HG02852 (cell line): ENCODE data around the gene AZI2.

Experiments used
- ATAC-seq: cut with Tn5 transposase; IDR thresholded peaks from one replicate; pipeline ENCODE4 v1.9.1; 2021; ENCODE audit warnings: mild to moderate bottlenecking, moderate library complexity; ENCODE audit not compliant: unreplicated experiment

AZI2 gene

DNA sequence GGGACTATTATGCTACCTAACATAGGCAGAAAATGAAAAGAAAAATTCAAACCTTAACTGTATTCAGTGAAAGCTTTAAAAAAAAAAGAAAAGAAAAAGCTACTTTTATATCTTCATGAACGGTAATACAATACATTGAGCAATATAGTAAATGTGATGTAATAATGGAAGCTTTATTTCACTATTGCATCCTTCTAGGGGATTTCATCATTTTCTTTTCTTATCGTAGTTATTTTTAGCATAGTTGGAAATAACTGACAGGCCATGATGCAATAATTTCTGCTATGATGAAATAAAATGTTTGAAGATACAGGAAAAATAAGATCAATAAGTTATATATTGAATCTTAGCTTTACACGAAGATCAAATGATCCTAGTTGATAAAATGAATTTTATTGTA, 40.4 kb downstream of the AZI2 start:
- no peak for ATAC-seq

DNA sequence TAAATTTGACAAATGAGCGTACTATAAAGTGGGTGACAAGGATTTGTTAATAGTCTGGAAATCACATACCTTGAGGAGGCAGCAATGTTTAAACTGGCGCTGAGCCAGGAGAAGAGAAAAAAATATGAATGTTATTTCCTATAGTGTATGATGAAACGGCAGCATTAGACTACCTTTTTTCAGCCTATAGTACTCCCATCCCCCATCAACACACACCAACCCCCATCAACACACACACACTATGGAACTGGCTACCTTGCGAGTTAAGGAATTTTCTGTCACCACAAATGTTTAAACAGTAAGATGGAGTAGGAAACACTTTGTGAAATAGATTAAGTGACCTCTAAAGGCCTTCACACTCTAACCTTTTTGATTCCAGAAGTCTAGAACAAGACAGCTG, 46.9 kb downstream of the AZI2 start:
- ATAC-seq = no peak

DNA sequence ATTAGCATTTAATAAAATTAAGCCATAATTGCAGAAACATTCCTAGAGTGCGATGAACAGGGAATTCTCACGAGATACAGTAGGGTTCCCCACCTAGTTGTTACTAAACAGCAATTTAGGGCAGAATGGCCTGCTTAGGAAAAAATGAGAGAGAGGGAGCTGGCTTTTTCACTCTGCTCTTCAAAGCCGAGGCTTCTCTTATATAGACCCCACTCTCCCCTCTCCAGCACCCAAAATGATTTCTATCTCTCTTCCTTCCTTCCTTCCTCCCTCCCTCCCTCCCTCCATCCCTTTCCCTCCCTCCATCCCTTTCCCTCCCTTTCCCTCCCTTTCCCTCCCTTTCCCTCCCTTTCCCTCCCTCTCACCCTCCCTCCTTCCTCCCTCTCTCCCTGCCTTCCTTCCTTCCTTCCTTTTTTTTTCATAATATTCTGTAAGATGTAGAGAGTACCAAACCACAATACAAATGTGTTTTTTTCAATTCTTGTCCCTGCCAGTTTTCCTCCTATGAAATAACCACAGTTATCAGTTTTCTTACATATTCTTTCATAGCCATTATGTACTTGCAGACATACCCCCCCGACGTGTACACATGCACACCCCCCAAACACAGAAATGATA, 48.2 kb downstream of the AZI2 start:
- no peak for ATAC-seq

DNA sequence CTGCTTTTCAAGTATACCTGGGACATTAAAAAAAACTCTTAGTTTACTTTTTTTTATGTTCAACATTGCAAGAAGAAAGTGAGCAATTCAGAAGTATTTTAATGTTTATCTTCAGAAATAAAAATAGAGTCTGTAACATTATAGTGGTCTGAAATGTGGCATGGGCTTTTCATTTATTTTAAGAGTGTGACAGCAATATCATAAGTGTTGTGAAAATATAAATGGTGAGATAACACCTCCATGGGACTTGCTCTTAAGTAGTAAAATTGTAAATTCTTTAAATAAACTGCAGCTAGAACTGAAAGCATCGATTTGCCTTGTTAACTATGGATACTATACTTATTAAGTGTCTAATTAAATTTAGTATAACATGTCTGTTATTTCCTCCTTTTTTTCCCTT, 48.9 kb downstream of the AZI2 start:
- ATAC-seq = no peak

DNA sequence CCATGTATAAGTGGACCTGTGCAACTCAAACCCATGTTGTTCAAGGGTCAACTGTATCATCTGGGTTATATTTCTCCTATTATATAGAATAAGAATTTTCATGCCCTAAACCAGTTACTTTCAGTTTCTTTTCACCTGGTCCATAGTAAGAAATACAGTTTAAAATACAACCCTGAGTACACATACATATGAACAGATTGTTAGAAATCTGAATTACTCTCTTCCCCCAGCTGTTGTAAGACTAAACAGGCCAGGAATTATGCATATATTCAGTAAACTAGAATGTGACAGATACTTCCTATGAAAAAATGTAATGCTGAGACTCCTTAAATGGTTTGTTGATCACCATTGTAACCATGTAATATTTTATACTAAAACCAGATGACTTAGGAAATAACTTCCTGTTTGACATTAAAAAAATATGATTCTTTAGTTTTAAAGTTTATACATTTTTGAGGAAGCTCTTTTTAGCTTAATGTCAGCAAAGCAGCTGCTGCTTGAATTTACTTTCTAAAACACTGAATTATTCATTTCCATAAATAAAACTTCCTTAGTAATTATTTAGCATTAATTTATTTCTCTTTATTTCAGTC, 52.6 kb downstream of the AZI2 start:
- ATAC-seq = peak; percentile 43

DNA sequence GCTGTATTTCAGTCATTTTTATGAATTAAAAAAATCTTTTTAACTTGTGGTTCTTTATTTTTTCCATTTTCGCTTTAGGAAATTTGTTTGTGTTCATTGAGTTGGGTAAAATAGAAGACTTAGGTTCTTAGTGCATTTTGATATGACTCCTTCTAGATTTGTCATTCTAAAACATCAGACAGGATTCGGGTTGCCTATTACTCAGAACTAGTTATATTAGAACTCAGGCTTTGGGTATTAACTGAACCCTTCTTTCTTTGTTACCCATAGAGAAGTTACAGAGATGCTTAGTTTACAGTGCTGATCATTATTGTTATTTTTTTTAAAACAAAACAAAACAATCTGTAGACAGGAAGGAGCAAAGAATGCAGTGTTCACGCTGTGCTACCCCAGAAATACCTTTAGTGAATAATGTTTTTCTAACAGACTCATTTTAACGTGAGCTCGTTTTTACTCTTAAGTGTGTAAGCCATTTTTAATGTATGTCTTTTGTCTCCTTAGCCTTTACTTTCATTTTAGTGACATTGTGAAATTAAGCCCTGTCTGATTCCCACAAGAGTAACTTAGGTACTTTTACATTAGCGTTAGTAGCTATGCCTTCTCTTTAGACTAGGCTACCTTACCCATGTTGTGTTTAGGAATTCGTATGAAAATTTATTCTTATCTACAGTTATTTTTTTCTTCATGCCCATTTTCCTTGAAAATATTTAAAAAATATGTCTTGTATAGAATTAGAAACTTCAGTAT, 53.8 kb downstream of the AZI2 start:
- no peak for ATAC-seq

DNA sequence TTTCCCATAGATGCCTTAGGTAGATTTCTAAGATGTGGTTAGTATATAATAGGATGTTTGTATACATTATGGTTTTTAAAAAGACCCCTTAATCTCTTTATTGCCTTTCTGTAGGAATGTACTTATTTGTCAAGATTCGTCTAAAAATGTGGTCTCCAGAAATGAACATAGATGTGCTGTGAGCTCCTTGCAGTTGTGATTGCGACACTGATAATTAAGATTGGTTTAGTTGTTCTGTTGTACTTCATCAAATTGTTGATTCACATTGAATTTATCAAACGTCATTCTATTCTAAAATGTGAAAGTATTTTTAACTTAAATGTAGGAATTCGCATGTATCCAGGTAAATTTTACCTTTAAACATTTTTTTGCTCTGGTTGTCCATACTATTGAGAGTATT, 56.0 kb downstream of the AZI2 start:
- ATAC-seq = no peak

DNA sequence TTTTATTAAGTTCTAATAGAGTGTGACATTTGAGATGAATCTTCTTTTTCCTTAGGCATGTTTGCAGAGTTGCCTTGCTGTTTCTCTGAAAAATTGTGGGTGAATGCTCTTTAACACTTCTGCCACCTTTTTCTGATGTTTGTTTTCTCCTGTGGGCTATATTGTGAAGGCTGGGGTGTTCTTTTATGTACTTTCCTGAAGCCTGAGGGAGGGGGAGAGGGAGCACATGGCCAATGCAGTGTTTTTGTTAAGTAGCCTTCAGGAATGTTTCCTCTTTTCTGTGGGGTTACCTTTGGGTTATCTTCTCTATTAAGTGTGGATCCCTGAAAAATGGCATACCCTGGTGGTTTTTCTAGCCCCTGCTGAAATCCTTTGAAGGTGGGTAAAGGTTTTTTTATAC, 57.0 kb downstream of the AZI2 start:
- no peak for ATAC-seq

DNA sequence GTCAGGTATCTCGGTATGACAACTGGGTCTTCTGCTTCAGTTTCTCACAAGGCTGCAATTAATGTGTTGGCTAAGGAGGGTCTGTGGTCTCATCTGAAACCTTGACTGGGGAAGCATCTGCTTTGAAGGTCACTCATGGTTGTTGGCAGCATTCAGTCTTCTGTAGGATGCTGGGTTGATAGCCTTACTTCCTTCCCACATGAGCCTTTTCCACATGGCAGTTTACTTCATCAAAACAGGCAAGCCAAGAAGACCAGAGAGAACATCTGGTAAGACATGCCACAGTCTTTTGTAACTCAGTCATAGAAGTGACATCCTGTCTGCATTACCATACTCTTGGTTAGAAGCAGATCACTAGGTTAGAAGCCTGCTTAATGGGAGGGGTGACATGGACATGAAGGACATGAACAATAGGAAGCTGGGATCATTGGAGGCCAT, 57.7 kb downstream of the AZI2 start:
- ATAC-seq = no peak

DNA sequence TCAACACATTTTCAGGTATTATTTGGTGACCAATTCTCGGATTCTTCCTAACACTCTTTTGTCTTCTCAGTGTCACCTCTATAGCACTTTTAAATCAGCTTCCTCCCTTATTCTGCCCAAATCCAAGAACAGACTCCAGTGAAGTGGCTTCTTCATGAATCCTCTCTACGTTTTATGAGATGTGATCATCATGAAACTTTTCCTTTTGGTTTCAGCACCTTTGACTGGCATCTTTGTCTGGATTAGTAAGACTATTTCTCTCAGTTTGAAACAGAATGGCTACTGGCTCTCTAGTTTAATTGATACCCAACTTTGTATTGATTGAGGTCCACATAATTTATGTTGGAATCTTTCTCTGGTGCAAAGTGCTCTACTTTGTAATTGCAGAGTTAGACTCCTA, 61.6 kb downstream of the AZI2 start:
- ATAC-seq = peak; percentile 11

DNA sequence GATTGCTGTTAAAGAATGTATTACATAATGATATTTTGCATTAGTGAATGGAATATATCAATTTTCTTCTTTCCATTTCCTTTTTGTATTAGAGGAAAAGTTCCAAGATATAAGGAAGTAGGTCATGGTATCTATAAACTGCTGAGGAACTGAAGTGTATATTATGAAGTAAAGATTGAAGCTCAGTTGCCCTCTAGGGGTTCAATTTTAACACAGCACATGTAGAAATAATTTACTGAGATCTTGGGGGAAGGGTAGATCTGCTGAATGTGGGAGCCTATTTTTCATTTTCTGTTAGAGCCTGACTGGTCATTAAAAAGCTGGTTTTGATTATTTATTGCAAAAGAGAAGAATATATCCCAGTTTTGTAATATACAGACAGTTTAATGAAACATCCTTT, 62.0 kb downstream of the AZI2 start:
- ATAC-seq = peak; percentile 90

DNA sequence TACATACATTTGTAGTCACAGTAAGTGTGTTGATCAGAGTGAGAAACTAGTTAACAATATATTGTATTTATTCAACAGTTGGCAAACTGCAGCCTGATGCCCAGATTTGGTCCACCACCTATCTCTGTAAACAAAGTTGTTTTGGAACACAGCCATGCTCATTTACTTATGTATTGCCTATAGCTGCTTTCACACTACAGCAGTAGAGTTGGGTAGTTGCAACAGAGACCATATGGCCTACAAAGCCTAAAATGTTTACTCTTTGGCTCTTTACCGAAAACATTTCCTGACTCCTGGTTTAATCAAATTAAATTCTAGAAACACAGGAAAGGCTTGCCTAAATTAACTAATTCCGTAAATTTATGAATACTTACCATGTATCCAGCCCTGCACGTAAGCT, 67.8 kb downstream of the AZI2 start:
- ATAC-seq = no peak

DNA sequence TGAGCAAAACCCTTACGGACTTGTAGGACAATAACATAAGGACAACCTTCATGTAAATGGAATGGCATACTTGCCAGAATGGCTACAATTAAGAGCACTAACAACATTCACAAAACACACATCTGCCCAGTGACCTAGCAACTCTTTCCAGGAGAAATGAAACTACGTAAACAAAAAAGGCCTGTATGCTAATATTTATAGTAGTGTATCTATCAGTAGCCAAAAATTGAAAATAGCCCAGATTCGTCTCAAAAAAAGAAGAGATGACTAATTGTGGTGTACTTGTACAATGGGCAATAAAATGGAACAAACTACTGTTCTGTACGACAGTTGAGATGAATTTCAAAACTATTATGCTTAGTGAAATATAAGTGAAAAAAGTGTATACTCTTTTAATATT, 68.9 kb downstream of the AZI2 start:
- no peak for ATAC-seq

DNA sequence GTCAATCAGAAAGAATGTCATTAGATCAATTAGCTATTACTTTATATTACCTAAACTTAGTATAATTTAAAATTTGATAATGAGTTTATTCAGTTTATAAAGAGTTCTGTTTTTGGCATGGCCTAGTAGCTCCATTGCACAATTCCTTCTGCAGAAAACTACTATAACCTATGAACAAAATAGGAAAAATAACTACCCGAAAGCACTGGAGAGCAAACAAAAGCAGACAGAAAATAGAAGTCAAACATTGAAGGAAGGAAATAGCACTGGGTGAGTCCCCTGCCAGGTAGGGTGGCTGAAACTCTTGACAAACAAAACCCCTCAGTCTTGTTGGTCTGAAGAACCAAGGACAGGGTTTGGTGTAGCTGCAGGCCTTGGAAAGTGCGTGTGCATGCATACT, 69.7 kb downstream of the AZI2 start:
- no peak for ATAC-seq

DNA sequence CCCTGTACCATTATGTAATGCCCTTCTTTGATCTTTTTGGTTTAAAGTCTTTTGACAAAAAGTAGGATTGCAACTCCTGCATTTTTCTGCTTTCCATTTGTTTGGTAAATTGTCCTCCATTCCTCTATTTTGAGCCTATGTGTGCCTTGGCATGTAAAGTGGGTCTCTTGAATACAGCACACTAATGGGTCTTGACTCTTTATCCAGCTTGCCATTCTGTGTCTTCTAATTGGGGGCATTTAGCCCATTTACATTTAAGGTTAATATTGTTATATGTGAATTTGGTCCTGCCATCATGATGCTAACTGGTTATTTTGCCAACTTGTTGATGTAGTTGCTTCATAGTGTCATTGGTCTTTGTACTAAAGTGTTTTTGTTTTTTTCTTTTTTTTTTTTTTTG, 74.8 kb downstream of the AZI2 start:
- no peak for ATAC-seq
